Measurements from ENCODE around the gene LRIT1.

LRIT1 gene

DNA sequence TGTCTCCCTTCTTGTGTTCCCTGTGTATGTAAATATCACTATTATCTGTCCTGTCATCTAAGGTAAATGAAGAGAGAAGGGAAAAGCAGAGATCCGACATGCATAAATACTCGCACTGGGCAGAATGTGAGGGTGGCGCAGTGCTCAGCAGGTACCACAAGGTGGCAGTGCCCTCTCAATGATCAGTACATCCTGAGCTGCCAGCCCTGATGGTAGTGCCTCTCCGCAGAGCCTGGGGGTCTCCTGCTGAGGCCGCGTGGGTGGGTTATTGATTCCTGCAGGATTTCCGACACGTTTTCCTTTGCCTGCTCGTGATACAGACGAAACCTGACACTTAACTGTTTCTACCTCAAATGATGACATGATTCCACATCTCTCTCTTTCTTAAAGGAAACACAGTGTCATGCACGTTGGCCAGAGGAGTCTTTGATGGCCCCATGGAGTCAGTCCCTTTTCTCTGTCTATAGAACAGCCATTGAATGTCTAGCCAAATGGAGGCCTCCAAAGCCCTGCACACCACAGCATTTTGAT, 23.3 kb upstream of the LRIT1 start:
- H3K9me3 ChIP-seq (replicated peaks in 1 of 2; ENCODE audit: control insufficient read depth in 2 of 2, insufficient read depth in 1 of 2, low read depth in 1 of 2, low read length in 2 of 2): no peaks in the 10 kb centered on the region
- peaks cover 0 to 31% (median 0%) of the 10 kb centered on the region in 3 experiments for H3K27me3 ChIP-seq (ENCODE audit: control insufficient read depth in 3 of 3, insufficient read depth in 3 of 3, low read depth in 1 of 3, low read length in 3 of 3)
- H4K8ac ChIP-seq (ENCODE audit: low read depth, low read length): no peak overlapping the region
- H3K9ac ChIP-seq (ENCODE audit: low read depth, low read length, poor library complexity): no peak overlapping the region
- H3K4ac ChIP-seq (ENCODE audit: low read length): no peak overlapping the region
- WGBS, 2 donors (ENCODE audit: extremely low coverage in 2 of 2, insufficient read length in 2 of 2, insufficient replicate concordance in 1 of 2): no CpG with 5 or more reads among the region's 11 CpGs
- H3K4me2 ChIP-seq (ENCODE audit: insufficient read depth, low read length, poor library complexity, severe bottlenecking): peak overlapping the region; percentile 27
- no peak overlapping the region for H3K18ac ChIP-seq (ENCODE audit: low read length)
- DNase-seq (ENCODE audit: low spot score): peak; percentile 61
- no peak overlapping the region for H3K23ac ChIP-seq (ENCODE audit: low read depth, low read length, poor library complexity)
- H3K27ac ChIP-seq (replicated peaks; ENCODE audit: low read length): no peak overlapping the region
- H2BK12ac ChIP-seq (ENCODE audit: low read length): no peak overlapping the region
- H2BK120ac ChIP-seq (ENCODE audit: low read depth, low read length): no peak overlapping the region
- no peak overlapping the region for H2BK15ac ChIP-seq (ENCODE audit: low read length)
- no peak overlapping the region for H3K4me3 ChIP-seq (ENCODE audit: low read length in 2 of 2)
- H2AFZ ChIP-seq (ENCODE audit: low read length): peak overlapping the region; percentile 50
- no peaks in the 10 kb centered on the region for H3K36me3 ChIP-seq (replicated peaks in 1 of 2; ENCODE audit: control insufficient read depth in 2 of 2, insufficient read depth in 2 of 2, low read length in 2 of 2)
- H4K91ac ChIP-seq (ENCODE audit: low read depth, low read length, poor library complexity): no peak overlapping the region
- H3K4me1 ChIP-seq (ENCODE audit: control insufficient read depth in 2 of 2, insufficient read depth in 1 of 2, low read depth in 1 of 2, low read length in 2 of 2): peaks cover 1 to 6% of the 10 kb centered on the region in 2 donors
- H2BK5ac ChIP-seq (ENCODE audit: low read length): no peak overlapping the region
- no peaks in the 10 kb centered on the region for H3K79me1 ChIP-seq (ENCODE audit: low read depth, low read length)
- H3K14ac ChIP-seq (ENCODE audit: low read length): no peak overlapping the region
- H2AK5ac ChIP-seq (ENCODE audit: low read depth, low read length): no peak overlapping the region

DNA sequence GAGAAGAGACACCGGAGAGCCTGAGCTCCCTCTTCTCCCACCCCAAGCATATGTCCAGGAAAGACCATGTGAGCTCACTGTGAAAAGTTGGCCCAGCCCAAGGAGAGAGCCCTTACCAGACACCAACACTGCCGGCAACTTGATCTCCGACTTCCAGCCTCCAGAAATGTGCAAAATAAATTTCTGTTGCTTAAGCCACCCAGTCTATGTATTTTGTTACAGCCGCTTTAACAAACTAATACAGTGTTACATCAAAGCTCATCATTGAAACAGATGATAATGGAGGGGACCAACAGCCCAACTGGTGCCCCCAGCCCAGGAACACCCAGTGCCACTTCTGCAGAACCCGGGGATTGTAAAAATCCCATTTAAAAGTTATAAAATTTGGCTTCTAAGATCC, 22.4 kb upstream of the LRIT1 start:
- Histone ChIP-seq H3K14ac (ENCODE audit: low read length) (no peak overlapping the region), H3K27me3 (ENCODE audit: control insufficient read depth in 3 of 3, insufficient read depth in 3 of 3, low read depth in 1 of 3, low read length in 3 of 3) (peaks cover 0 to 28% (median 0%) of the 10 kb centered on the region in 3 experiments), H3K18ac (ENCODE audit: low read length) (no peak overlapping the region), H2BK15ac (ENCODE audit: low read length) (no peak overlapping the region), H2BK5ac (ENCODE audit: low read length) (no peak overlapping the region), H3K4me1 (ENCODE audit: control insufficient read depth in 2 of 2, insufficient read depth in 1 of 2, low read depth in 1 of 2, low read length in 2 of 2) (peaks cover 1 to 6% of the 10 kb centered on the region in 2 donors), H2AFZ (ENCODE audit: low read length) (no peak overlapping the region), H2BK12ac (ENCODE audit: low read length) (no peak overlapping the region), H2BK120ac (ENCODE audit: low read depth, low read length) (no peak overlapping the region), H3K36me3 (replicated peaks in 1 of 2; ENCODE audit: control insufficient read depth in 2 of 2, insufficient read depth in 2 of 2, low read length in 2 of 2) (no peaks in the 10 kb centered on the region), H3K27ac (replicated peaks; ENCODE audit: low read length) (no peak overlapping the region), H4K91ac (ENCODE audit: low read depth, low read length, poor library complexity) (no peak overlapping the region), H3K23ac (ENCODE audit: low read depth, low read length, poor library complexity) (no peak overlapping the region), H3K9me3 (replicated peaks in 1 of 2; ENCODE audit: control insufficient read depth in 2 of 2, insufficient read depth in 1 of 2, low read depth in 1 of 2, low read length in 2 of 2) (no peaks in the 10 kb centered on the region), H2AK5ac (ENCODE audit: low read depth, low read length) (no peak overlapping the region), H3K4me2 (ENCODE audit: insufficient read depth, low read length, poor library complexity, severe bottlenecking) (no peak overlapping the region), H3K4ac (ENCODE audit: low read length) (no peak overlapping the region), H3K79me1 (ENCODE audit: low read depth, low read length) (no peaks in the 10 kb centered on the region), H3K9ac (ENCODE audit: low read depth, low read length, poor library complexity) (no peak overlapping the region), H3K4me3 (ENCODE audit: low read length in 2 of 2) (no peak overlapping the region), H4K8ac (ENCODE audit: low read depth, low read length) (no peak overlapping the region)
- no peak for DNase-seq (ENCODE audit: low spot score)
- WGBS, 2 donors (ENCODE audit: extremely low coverage in 2 of 2, insufficient read length in 2 of 2, insufficient replicate concordance in 1 of 2): no CpG with 5 or more reads among the region's 5 CpGs

DNA sequence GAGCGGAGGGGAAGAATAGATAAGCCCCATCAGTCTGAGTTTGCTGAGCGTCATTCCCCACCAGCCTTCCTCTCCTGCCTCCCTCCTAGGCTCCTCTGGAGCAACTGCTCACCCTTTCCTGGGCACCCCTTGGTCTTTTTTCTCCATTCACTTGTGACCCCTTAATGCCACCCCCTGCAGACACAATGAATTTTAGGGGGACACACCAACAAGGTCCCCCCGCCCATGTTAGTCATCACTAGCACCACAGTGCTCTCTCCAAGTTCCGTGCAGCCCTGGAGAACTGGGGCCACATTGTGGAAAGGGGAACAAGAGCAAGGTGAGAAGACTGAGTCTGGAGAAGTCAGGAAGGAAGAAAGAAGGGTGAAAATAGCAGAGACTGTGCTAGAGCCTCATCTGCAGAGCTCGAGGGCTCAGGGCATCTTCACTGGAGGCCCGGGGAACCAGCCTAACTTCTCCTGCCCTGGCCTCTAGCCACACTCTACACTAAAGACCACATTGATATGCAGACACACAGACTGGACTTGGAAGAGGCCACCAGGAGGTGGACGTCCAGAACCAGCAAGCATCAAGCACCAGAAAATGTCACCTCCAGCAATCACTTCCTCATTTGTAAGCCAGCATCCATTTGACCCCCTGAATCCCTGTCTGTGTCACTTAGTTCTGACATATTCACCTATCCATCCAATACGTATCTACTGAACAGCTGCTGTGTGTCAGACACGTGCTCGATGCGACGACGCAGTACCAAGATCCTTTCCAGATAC, 21.0 kb upstream of the LRIT1 start:
- H3K4me1 ChIP-seq (ENCODE audit: control insufficient read depth in 2 of 2, insufficient read depth in 1 of 2, low read depth in 1 of 2, low read length in 2 of 2): peaks cover 0 to 6% of the 10 kb centered on the region in 2 donors
- H3K36me3 ChIP-seq (replicated peaks in 1 of 2; ENCODE audit: control insufficient read depth in 2 of 2, insufficient read depth in 2 of 2, low read length in 2 of 2): no peaks in the 10 kb centered on the region
- no peak overlapping the region for H2BK12ac ChIP-seq (ENCODE audit: low read length)
- no peak overlapping the region for H4K8ac ChIP-seq (ENCODE audit: low read depth, low read length)
- no peak for DNase-seq (ENCODE audit: low spot score)
- no peak overlapping the region for H3K14ac ChIP-seq (ENCODE audit: low read length)
- H2AFZ ChIP-seq (ENCODE audit: low read length): no peak overlapping the region
- H2BK5ac ChIP-seq (ENCODE audit: low read length): no peak overlapping the region
- no peak overlapping the region for H3K4me3 ChIP-seq (ENCODE audit: low read length in 2 of 2)
- no peak overlapping the region for H3K4ac ChIP-seq (ENCODE audit: low read length)
- H3K4me2 ChIP-seq (ENCODE audit: insufficient read depth, low read length, poor library complexity, severe bottlenecking): no peak overlapping the region
- H2BK15ac ChIP-seq (ENCODE audit: low read length): no peak overlapping the region
- H3K18ac ChIP-seq (ENCODE audit: low read length): no peak overlapping the region
- no peak overlapping the region for H2BK120ac ChIP-seq (ENCODE audit: low read depth, low read length)
- H3K79me1 ChIP-seq (ENCODE audit: low read depth, low read length): no peaks in the 10 kb centered on the region
- no peaks in the 10 kb centered on the region for H3K9me3 ChIP-seq (replicated peaks in 1 of 2; ENCODE audit: control insufficient read depth in 2 of 2, insufficient read depth in 1 of 2, low read depth in 1 of 2, low read length in 2 of 2)
- peaks cover 0 to 28% (median 0%) of the 10 kb centered on the region in 3 experiments for H3K27me3 ChIP-seq (ENCODE audit: control insufficient read depth in 3 of 3, insufficient read depth in 3 of 3, low read depth in 1 of 3, low read length in 3 of 3)
- H4K91ac ChIP-seq (ENCODE audit: low read depth, low read length, poor library complexity): no peak overlapping the region
- no peak overlapping the region for H3K23ac ChIP-seq (ENCODE audit: low read depth, low read length, poor library complexity)
- WGBS, 2 donors (ENCODE audit: extremely low coverage in 2 of 2, insufficient read length in 2 of 2, insufficient replicate concordance in 1 of 2): no CpG with 5 or more reads among the region's 13 CpGs
- no peak overlapping the region for H2AK5ac ChIP-seq (ENCODE audit: low read depth, low read length)
- H3K9ac ChIP-seq (ENCODE audit: low read depth, low read length, poor library complexity): no peak overlapping the region
- H3K27ac ChIP-seq (replicated peaks; ENCODE audit: low read length): no peak overlapping the region

DNA sequence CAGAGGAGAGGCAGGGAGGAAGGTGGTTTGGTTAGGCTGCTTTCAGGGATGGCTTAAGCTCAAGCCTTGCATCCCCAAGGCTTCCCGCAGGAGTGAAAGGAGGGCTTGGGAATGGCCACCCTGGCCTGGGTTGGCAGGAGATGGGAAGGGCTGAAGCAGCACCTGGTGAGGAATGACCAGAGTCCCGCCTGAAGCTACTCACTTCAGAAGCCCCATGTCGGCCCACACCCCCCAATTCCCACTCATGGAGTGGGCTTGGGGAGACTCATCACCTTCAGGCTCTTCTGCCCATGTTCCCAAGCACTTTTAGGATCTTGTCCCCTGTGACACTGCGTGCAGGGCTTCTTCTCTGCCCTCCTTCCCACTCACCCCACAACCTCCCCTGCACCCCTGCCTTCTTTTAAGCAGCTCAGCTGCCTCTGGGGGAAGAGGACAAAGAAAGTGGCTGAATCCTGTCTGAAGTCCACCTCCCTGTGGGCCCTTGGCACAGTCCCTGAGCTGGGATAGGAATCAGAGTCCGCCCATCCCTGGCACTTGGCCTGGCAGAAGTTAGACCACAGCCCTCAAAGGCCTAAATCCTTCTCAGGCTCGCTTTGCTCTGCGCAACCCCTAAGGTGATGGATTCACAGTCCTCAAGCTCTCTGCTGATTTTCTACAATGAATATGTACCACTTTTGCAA, 20.0 kb upstream of the LRIT1 start:
- no peaks in the 10 kb centered on the region for H3K9me3 ChIP-seq (replicated peaks in 1 of 2; ENCODE audit: control insufficient read depth in 2 of 2, insufficient read depth in 1 of 2, low read depth in 1 of 2, low read length in 2 of 2)
- no peak overlapping the region for H4K91ac ChIP-seq (ENCODE audit: low read depth, low read length, poor library complexity)
- H2AK5ac ChIP-seq (ENCODE audit: low read depth, low read length): no peak overlapping the region
- H3K36me3 ChIP-seq (replicated peaks in 1 of 2; ENCODE audit: control insufficient read depth in 2 of 2, insufficient read depth in 2 of 2, low read length in 2 of 2): no peaks in the 10 kb centered on the region
- no peak overlapping the region for H4K8ac ChIP-seq (ENCODE audit: low read depth, low read length)
- H2AFZ ChIP-seq (ENCODE audit: low read length): no peak overlapping the region
- H3K27ac ChIP-seq (replicated peaks; ENCODE audit: low read length): no peak overlapping the region
- no peak overlapping the region for H2BK12ac ChIP-seq (ENCODE audit: low read length)
- H3K4ac ChIP-seq (ENCODE audit: low read length): no peak overlapping the region
- peaks cover 0 to 7% of the 10 kb centered on the region in 2 donors for H3K4me1 ChIP-seq (ENCODE audit: control insufficient read depth in 2 of 2, insufficient read depth in 1 of 2, low read depth in 1 of 2, low read length in 2 of 2)
- H3K14ac ChIP-seq (ENCODE audit: low read length): no peak overlapping the region
- H2BK5ac ChIP-seq (ENCODE audit: low read length): no peak overlapping the region
- DNase-seq (ENCODE audit: low spot score): no peak
- no peak overlapping the region for H3K4me3 ChIP-seq (ENCODE audit: low read length in 2 of 2)
- no peak overlapping the region for H2BK120ac ChIP-seq (ENCODE audit: low read depth, low read length)
- no peaks in the 10 kb centered on the region for H3K79me1 ChIP-seq (ENCODE audit: low read depth, low read length)
- H3K27me3 ChIP-seq (ENCODE audit: control insufficient read depth in 3 of 3, insufficient read depth in 3 of 3, low read depth in 1 of 3, low read length in 3 of 3): peaks cover 0 to 28% (median 3%) of the 10 kb centered on the region in 3 experiments
- no CpG with 5 or more reads among the region's 7 CpGs for WGBS, 2 donors (ENCODE audit: extremely low coverage in 2 of 2, insufficient read length in 2 of 2, insufficient replicate concordance in 1 of 2)
- H3K4me2 ChIP-seq (ENCODE audit: insufficient read depth, low read length, poor library complexity, severe bottlenecking): no peak overlapping the region
- no peak overlapping the region for H3K9ac ChIP-seq (ENCODE audit: low read depth, low read length, poor library complexity)
- H2BK15ac ChIP-seq (ENCODE audit: low read length): no peak overlapping the region
- H3K23ac ChIP-seq (ENCODE audit: low read depth, low read length, poor library complexity): no peak overlapping the region
- peak overlapping the region; percentile 74 for H3K18ac ChIP-seq (ENCODE audit: low read length)

Measured in neuronal stem cell (in vitro differentiated cells).